Effector CD4-positive, alpha-beta T cell (primary cell): ENCODE measurements around the gene PATJ.
"Not testable (repeated sequence)": the region's sequence is repeated elsewhere in the genome, so short reads cannot be mapped to it uniquely, and the experiment has no call there.

Experiments used
- DNase-seq: peaks from one replicate; pipeline ENCODE4 v3.0.0-alpha.2; 2020

PATJ gene

DNA sequence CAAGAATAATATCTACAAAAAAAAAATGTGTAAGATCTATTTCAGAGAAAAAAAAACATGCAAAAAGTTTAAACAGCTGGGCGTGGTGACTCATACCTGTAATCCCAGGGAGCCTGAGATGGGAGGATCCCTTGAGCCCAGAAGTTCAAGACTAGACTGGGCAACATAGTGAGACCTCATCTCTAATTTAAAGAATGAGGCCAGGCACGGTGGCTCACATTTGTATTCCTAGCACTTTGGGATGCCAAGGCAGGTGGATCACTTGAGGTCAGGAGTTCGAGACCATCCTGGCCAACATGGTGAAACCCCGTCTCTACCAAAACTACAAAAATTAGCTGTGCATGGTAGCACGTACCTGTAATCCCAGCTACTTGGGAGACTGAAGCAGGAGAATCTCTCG is 443.0 kb downstream of the PATJ start:
- not testable (repeated sequence) for DNase-seq

DNA sequence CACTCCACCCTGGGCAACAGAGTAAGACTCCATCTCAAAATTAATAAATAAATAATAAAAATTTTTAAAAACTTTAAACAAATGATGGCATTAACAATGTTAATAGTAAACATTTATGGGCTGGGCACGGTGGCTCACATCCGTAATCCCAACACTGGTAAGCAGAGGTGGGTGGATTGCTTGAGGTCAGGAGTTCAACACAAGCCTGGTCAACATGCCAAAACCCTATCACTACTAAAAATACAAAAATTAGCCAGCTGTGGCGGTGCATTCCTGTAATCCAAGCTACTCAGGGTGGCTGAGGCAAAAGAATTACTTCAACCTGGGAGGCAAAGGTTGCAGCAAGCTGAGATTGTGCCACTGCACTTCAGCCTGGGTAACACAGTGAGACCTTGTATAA is 443.4 kb downstream of the PATJ start:
- no peak for DNase-seq

DNA sequence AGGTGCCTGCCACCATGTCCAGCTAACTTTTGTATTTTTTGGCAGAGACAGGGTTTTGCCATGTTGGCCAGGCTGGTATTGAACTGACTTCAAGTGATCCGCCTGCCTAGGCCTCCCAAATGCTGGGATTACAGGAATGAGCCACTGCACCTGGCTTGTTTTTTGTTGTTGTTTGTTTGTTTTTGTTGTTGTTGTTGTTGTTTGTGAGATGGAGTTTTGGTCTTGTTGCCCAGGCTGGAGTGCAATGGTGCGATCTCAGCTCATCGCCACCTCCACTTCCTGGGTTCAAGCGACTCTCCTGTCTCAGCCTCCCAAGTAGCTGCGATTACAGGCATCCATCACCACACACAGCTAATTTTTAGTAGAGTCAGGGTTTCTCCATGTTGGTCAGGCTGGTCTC is 445.3 kb downstream of the PATJ start:
- no peak for DNase-seq

DNA sequence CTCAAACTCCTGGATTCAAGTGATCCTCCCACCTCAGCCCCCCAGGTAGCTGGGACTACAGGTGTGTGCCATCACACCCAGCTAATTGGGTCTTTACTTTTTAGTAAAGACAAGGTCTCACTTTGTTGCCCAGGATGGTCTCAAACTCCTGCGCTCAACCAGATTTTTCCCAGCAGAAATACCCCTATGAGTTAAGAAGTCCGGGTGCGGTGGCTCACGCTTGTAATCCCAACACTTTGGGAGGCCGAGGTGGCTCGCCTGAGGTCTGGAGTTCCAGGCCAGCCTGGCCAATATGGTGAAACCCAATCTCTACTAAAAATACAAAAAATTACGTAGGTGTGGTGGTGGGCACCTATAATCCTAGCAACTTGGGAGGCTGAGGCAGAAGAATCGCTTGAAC is 445.8 kb downstream of the PATJ start:
- DNase-seq = no peak

DNA sequence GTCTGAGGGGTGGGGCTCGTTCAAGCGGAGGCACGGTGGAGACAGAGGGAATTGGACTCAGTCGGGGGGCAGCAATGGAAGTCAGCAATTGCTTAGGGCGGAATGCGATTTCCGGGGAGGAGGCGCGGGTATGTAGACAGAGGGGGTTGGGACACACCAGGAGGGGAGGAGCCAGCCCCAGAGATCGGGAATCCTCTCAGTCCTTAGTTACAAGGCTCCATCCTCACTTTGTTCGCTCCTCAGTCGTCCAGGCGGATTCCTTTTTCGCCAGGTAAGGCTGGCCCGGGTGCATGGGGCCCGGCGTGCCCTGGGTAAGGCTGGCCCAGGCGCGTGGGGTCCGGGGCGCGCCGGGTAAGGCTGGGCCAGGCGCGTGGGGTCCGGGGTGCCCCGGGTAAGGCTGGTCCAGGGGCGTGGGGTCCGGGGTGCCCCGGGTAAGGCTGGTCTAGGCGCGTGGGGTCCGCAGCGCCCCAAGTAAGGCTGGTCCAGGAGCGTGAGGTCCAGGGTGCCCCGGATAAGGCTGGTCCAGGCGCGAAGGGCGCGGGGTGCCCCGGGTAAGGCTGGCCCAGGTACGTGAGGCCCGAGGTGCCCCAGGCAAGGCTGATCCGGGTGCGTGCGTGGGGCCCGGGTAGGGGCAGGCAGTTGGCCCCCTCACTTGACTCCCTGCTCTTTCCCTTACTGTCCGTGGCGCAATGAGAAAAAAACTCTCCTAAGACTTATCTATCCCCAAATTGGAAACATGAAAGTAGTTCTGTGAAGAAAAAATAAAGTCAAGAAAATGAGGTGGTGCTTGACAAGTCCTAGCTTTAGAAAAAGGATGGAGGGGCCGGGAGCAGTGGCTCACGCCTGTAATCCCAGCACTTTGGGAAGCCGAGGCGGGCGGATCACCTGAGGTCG is 452.6 kb downstream of the PATJ start, which contains the start of gene L1TD1:
TSS of gene L1TD1 (plus strand) at position 199 of the 894 bp plus-strand sequence. CDS start 11,780 bp downstream, outside the sequence.
- no peak for DNase-seq

DNA sequence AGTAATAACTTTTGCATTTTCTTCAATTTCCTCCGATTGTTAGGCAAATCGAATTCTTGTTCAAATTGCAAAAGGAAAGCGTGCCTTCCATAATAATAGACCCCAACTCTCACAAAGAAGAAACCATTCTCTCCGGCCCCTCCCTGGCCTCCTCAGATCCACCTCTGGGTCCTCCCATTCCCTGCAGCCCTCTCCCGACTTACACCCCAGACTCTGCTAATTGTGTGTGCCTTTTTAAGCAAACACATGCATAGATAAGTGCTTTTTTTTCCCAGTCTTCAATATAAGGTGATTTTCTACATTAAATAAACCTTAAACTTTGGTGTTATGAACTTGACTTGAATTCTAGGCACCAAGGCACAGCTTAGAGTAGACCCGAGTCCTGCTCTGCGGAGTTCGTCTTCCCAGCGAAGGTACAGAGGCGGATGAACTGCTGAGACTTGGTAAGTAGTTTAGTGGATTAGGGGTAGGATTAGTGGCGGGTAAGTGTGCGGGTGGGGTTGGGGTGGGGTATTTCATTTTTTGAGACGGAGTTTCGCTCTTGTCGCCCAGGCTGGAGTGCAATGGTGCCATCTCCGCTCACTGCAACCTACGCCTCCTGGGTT is 453.9 kb downstream of the PATJ start:
- DNase-seq = no peak

DNA sequence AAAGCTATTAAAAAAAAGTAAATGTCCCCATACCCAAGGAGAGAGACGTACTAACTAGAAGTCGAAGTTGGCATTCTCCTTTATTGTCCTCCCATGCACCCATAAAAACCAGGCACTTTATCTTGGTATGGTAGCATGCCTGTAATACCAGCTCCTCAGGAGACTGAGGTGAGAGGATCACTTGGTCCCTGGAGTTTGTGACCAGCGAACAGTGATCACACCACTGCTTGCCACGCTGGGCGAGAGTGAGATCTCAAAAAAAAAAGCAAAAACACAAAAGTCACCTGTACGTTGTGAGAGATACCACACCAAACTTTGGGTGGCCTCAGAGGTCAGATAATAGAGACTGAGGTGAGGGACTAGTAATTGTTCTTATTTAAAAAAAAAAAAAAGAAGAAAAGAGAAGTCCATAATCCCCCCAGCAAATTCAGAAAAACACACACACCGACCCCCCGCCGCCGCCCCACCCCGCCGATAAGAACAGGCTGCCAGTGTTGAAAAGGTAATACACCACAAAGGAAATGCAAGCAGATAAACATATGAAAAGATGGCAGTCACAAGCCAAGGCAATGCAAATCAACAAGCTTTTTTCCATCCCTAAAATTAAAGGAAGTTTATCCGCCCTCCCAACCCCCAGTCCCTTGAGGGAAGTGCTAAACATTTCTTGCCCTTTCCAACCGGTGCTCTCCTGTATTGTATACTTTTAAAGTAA is 455.9 kb downstream of the PATJ start:
- no peak for DNase-seq

DNA sequence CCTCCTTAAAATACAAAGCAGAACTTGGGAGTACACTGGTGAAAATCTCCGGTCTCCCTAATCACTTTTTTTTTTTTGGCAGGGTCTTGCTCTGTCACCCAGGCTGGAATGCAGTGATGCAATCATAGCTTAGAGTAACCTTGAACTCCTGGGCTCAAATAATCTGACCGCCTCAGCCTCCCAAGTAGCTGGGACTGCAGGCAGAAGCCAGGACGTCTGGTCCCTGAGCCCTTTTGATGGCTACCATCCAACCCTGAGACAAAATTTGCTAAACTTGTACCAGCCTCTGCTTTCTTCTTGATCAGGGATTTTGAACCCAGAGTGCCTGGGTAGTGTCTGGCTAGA is 456.5 kb downstream of the PATJ start:
- no peak for DNase-seq

DNA sequence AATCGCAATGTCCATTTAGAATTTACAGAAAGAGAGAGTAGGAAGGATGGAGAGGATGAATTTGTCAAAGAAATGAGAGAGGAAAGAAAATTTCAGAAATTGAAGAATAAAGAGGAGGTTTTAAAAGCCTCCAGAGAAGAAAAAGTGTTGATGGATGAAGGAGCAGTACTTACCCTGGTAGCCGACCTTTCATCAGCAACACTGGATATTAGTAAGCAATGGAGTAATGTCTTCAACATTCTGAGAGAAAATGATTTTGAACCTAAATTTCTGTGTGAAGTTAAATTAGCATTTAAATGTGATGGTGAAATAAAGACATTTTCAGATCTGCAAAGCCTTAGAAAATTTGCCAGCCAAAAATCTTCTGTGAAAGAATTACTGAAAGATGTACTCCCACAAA is 464.9 kb downstream of the PATJ start:
- DNase-seq = no peak

DNA sequence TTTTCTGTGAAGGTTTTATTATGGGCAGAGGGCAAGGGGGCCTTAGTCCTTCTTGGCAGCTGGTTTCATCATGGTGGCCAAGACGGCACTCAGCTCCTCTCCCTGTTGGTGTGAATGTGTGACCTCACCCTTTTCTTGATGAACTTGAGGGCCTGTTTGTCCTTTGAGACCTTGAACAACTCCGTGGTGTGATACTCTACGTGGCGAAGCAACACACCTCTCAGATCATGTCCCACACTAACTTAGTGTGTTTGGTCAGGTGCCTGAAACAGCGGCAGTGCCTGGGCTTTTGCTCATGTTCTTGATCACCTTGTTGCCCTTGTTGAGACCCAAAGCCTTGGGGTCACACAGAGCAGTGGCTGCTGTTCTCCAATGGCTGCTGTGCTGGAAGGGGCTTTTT is 465.8 kb downstream of the PATJ start:
- DNase-seq = no peak

DNA sequence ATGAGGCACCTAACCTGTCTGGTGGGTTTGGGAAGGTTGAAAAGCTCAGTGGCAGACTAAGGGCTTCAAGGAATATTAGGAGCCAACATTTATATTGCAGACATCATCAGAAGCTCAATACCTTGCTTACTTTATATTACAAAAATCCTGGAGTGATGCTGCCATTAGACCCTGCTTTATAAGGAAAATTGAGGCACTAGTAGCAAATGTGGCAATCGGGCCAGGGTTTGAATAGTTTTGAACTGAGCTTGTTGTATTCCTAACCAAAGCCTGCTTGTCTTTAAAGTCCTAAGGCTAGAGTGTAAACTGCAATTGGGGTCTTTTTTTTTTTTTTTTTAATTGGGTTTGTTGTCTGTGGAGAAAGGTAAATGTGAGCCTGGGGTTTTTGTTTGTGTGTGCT is 466.7 kb downstream of the PATJ start:
- DNase-seq = no peak

DNA sequence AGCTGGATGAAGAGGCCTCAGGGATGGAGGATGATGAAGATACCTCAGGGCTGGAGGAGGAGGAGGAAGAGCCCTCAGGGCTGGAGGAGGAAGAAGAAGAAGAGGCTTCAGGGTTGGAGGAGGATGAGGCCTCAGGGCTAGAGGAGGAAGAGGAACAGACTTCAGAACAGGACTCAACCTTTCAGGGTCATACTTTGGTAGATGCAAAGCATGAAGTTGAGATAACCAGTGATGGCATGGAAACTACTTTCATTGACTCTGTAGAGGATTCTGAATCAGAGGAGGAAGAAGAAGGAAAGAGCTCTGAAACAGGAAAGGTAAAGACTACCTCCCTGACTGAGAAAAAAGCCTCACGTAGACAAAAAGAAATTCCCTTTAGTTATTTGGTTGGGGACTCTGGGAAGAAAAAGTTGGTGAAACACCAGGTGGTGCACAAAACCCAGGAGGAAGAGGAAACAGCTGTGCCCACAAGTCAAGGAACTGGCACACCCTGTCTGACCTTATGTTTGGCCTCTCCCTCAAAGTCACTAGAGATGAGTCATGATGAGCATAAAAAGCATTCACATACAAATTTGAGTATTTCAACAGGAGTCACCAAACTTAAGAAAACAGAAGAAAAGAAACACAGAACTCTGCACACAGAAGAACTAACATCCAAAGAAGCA is 467.8 kb downstream of the PATJ start:
- no peak for DNase-seq

DNA sequence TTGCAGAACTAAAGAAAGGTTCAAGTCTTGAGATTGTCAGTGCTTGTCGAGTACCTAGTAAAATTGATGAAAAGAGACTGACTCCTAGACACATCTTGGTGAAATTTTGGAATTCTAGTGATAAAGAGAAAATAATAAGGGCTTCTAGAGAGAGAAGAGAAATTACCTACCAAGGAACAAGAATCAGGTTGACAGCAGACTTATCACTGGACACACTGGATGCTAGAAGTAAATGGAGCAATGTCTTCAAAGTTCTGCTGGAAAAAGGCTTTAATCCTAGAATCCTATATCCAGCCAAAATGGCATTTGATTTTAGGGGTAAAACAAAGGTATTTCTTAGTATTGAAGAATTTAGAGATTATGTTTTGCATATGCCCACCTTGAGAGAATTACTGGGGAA is 468.7 kb downstream of the PATJ start:
- DNase-seq = no peak

DNA sequence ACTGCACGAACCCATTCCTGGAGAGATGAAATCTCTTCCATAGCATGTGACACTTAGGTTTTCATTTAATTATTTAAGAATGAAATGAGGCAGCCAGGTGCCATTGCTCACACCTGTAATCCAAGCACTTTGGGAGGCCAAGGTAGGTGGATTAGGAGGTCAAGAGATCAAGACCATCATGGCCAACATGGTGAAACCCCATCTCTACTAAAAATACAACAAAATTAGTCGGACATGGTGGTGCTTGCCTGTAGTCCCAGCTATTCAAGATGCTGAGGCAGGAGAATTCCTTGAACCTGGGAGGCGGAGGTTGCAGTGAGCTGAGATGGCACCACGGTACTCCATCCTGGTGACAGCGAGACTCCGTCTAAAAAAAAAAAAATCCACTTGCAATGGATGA is 470.1 kb downstream of the PATJ start:
- DNase-seq = no peak

DNA sequence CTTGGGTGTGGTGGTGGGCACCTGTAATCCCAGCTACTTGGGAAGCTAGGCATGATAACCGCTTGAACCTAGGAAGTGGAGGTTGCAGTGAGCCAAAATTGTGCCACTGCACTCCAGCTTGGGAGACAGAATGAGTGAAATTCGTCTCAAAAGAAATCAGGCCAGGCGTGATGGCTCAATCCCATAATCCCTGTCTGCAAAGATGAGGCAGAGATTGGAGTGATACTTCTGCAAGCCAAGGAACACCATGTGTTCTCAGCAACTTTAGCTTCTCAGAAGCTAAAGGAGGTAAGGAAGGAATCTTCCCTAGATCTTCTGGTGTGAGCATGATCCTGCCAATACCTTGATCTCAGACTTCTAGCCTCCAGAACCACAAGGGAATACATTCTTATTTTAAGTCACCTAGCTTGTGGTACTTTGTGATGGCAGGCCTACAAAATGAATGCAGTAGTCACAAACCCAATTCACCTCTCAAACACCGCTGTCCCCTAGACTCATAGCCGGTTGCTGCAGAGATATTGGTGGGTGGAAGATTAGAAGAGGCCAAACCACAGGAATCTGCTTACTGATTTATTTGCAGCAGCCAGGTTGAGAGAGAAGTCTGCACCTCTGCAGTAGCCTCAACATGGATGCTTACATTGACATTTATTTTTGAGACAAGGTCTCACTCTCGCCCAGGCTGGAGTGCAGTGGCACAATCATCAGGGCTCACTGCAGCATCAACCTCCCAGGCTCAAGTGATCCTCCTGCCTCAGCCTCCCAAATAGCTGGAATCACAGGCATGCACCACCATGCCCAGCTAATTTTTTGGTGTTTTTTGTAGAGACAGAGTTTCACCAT is 471.0 kb downstream of the PATJ start:
- DNase-seq = no peak

DNA sequence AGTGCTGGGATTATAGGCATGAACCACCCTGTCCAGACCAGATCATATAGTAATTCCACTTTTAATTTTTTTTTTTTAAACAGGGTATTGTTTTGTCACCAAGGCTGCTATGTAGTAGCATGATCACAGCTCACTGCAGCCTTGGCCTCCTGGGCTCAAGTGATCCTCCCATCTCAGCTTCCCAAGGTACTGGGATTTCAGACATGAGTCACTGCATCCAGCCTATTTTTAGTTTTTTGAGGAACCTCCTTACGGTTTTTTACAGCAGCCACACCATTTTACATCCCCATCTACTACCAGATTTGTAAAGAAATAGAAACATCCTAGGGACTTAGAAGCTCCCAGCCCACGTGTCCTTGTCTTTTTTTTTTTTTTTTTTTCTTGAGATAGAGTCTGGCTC is 476.3 kb downstream of the PATJ start:
- DNase-seq = no peak

DNA sequence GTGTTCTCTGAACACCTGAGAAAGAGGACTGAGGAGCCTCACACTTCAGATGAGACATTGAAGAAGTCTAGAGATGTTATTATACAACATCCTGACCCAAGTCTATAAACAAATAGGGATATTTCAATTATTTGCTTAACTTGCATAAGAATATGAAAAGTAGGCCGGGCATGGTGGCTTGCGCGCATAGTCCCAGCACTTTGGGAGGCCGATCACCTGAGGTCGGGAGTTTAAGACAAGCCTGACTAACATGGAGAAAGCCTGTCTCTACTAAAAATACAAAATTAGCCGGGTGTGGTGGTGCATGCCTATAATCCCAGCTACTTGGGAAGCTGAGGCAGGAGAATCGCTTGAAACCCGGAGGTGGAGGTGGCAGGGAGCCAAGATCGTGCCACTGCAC is 478.2 kb downstream of the PATJ start:
- DNase-seq = not testable (repeated sequence)

DNA sequence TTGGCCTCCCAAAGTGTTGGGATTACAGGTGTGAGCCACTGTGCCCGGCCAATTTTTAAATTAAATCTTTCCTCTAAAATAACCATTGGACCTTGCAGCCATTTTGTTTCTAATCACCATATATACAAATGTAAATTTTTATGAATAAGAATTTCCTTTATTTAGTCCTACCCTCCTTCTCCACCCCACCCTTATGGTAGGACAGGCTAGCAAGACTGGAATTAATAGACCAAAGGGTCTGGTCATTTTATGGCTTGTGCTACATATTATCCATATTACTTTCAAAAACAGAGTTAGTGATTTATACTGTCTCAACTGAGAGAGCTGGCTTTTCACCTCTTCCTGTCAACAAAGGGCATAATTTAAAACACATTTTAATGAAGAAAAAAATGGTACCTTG is 478.9 kb downstream of the PATJ start:
- DNase-seq = no peak

DNA sequence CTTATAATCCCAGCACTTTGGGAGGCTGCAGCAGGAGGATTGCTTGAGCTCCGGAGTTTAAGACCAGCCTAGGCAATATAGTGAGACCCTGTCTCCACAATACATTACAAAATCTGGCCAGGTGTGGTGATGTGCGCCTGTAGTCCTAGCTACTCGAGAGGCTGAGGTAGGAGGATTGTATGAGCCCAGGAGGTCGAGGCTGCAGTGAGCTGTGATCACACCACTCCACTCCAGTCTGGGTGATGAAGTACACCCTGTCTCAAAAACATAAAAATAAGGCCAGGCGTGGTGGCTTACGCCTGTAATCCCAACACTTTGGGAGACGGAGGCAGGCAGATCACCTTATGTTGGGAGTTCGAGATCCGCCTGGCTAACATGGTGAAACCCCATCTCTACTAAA is 480.0 kb downstream of the PATJ start:
- no peak for DNase-seq

DNA sequence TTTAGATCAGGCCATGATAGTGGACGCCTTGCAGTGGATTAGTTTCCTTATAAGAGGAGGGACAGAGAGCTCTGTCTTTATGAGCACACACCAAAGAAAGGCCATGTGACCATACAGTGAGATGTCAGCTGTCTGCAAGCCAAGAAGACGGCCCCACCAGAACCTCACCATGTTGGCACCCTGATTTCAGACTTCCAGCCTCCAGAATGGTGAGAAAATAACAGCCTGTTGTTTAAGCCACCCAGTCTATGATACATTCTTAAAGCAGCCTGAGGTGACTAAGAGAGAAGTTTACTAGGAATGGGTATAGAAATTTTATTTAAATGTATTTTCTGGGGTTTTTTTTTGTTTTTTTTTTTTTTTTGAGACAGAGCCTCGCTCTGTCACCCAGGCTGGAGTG is 481.9 kb downstream of the PATJ start:
- DNase-seq = no peak

DNA sequence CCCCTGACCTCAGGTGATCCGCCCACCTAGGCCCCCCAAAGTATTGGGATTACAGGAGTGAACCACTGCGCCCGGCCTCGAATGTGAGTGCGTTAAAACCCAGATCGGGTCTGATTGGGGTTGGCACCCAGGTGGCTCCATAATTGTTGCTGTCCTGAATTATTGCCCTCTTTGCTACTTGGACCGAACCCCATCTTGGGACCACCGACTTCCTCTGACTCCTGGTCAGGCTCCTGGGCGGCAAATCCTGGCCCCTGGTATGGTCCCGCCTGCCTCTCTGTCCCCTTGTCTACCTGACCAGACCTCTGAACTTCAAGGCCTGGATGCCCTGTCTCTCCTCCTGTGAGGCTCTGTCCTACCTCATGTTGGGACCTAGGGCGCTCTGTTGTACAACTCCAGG is 485.2 kb downstream of the PATJ start:
- DNase-seq = no peak
